Measurements from ENCODE around the gene RIMBP2.

- no peak for TF ChIP-seq GMEB1 (CRISPR knock-in tag; IDR thresholded peaks at IDR 0.05)
- TF ChIP-seq SP1 (CRISPR knock-in tag; IDR thresholded peaks at IDR 0.05), result no peak
- no peak for TF ChIP-seq ZKSCAN8 (CRISPR knock-in tag; IDR thresholded peaks at IDR 0.05)
- TF ChIP-seq XRCC4 (IDR thresholded peaks at IDR 0.05; ENCODE audit: extremely low read depth, insufficient read depth, insufficient read length), result no peak
Measured at GRCh38 chr12:130672089-130672820, 43.8 kb downstream of the RIMBP2 start.

Data from K562 (cell line).